Vagina (tissue), 2 donors: ENCODE results near the gene VSTM4. TPM values are rescaled to one million over a fixed set of nuclear protein-coding genes. Genes with fewer than 3 reads are reported as not detected.

Experiments used
- DNase-seq, 2 donors: peaks; one replicate each; pipeline ENCODE4 v3.0.0-alpha.2; 2017; ENCODE audit errors: extremely low spot score in 2 of 2
- H3K27ac ChIP-seq: fragments of 200-600 bp; sonication (generic); one replicate; pipeline ENCODE4 v1.5.1; 2019
- H3K27me3 ChIP-seq: fragments of 200-600 bp; sonication (generic); one replicate; pipeline ENCODE4 v1.5.1; 2019
- H3K36me3 ChIP-seq, 2 donors: fragments of 200-600 bp; sonication (generic); one replicate each; pipeline ENCODE4 v1.5.1; 2017 to 2019
- H3K4me1 ChIP-seq: fragments of 200-600 bp; sonication (generic); one replicate; pipeline ENCODE4 v1.5.1; 2019
- H3K4me3 ChIP-seq, 2 donors: fragments of 200-600 bp; sonication (generic); 1 replicate in 1 of 2; 2 replicates in 1 of 2; pipeline ENCODE4 v1.5.1; 2016 to 2019
- H3K9me3 ChIP-seq: fragments of 200-600 bp; sonication (generic); one replicate; pipeline ENCODE4 v1.5.1; 2019
- CTCF ChIP-seq, 3 experiments: fragments of 450-650 bp in 2 of 3; fragments of 200-600 bp in 1 of 3; sonication (generic) in 1 of 3; IDR thresholded peaks; one replicate each; pipeline ENCODE4 v1.5.1; 2017 to 2019; ENCODE audit warnings: antibody characterized with exemption in 3 of 3, mild to moderate bottlenecking in 2 of 3, moderate library complexity in 2 of 3
- POLR2A ChIP-seq, 2 donors: fragments of 450-650 bp; IDR thresholded peaks; one replicate each; pipeline ENCODE4 v1.6.1; 2017; ENCODE audit warnings: antibody characterized with exemption in 2 of 2, mild to moderate bottlenecking in 2 of 2, moderate library complexity in 2 of 2
- POLR2AphosphoS5 ChIP-seq, 2 donors: sonication (generic); formaldehyde crosslinking; IDR thresholded peaks; one replicate each; pipeline ENCODE4 v1.9.0; 2017; ENCODE audit warnings: antibody characterized with exemption in 2 of 2, mild to moderate bottlenecking in 2 of 2, low read depth in 1 of 2; ENCODE audit not compliant: insufficient read depth in 1 of 2
- intact Hi-C: fragments of 100-400 bp; cut with DNase I; formaldehyde crosslinking; loops from one replicate; pipeline ENCODE4 v1.15.1; 2023
- total RNA-seq: library from RNA; depleted of rRNA; stranded (reverse); fragments of >200 nt; gene quantifications from one replicate; pipeline ENCODE4 v1.2.3, GENCODE V29; 2016

The VSTM4 gene
- total RNA-seq, 1 donor from 2014 or later, result 14.0 TPM

- no peak for TF ChIP-seq POLR2A (IDR thresholded peaks at IDR 0.05)
- no peak for TF ChIP-seq CTCF (IDR thresholded peaks at IDR 0.05)
- TF ChIP-seq POLR2AphosphoS5 (IDR thresholded peaks at IDR 0.05; ENCODE audit: insufficient read depth in 1 of 2, low read depth in 1 of 2), result no peak
- DNase-seq, result no peak
- no peaks in the 10 kb centered on the region for H3K36me3 ChIP-seq
- H3K27ac ChIP-seq, result no peak overlapping the region
- H3K4me3 ChIP-seq, result no peak overlapping the region
- H3K9me3 ChIP-seq, result no peaks in the 10 kb centered on the region
- no peaks in the 10 kb centered on the region for H3K4me1 ChIP-seq
- H3K27me3 ChIP-seq, result no peaks in the 10 kb centered on the region
- intact Hi-C loops, result no loop called here
Observed at GRCh38 chr10:49152037-49152436, 36.7 kb upstream of the VSTM4 start.

- TF ChIP-seq POLR2AphosphoS5 (IDR thresholded peaks at IDR 0.05; ENCODE audit: insufficient read depth in 1 of 2, low read depth in 1 of 2), result no peak
- TF ChIP-seq POLR2A (IDR thresholded peaks at IDR 0.05), result no peak
- no peak for TF ChIP-seq CTCF (IDR thresholded peaks at IDR 0.05)
- Histone ChIP-seq H3K36me3 (no peaks in the 10 kb centered on the region), H3K27me3 (no peaks in the 10 kb centered on the region), H3K27ac (no peak overlapping the region), H3K4me3 (no peak overlapping the region), H3K9me3 (no peaks in the 10 kb centered on the region), H3K4me1 (no peaks in the 10 kb centered on the region)
- DNase-seq, result no peak
- intact Hi-C loops, result no loop called here
Observed at GRCh38 chr10:49151481-49151880, 36.2 kb upstream of the VSTM4 start.

- Histone ChIP-seq H3K9me3 (no peaks in the 10 kb centered on the region), H3K4me3 (no peak overlapping the region), H3K36me3 (no peaks in the 10 kb centered on the region), H3K27ac (no peak overlapping the region), H3K4me1 (no peaks in the 10 kb centered on the region), H3K27me3 (no peaks in the 10 kb centered on the region)
- DNase-seq, result no peak
- TF ChIP-seq POLR2A (IDR thresholded peaks at IDR 0.05) (no peak), POLR2AphosphoS5 (IDR thresholded peaks at IDR 0.05; ENCODE audit: insufficient read depth in 1 of 2, low read depth in 1 of 2) (no peak), CTCF (IDR thresholded peaks at IDR 0.05) (no peak)
- intact Hi-C loops, result no loop called here
Observed at GRCh38 chr10:49151025-49151445, 35.7 kb upstream of the VSTM4 start.

GRCh38 chr10:49150426-49150825, 35.1 kb upstream of the VSTM4 start:
- intact Hi-C loops, result no loop called here
- Histone ChIP-seq H3K9me3 (no peaks in the 10 kb centered on the region), H3K4me1 (no peaks in the 10 kb centered on the region), H3K4me3 (no peak overlapping the region), H3K36me3 (no peaks in the 10 kb centered on the region), H3K27ac (no peak overlapping the region), H3K27me3 (no peaks in the 10 kb centered on the region)
- DNase-seq, result no peak
- TF ChIP-seq POLR2A (IDR thresholded peaks at IDR 0.05) (no peak), CTCF (IDR thresholded peaks at IDR 0.05) (no peak), POLR2AphosphoS5 (IDR thresholded peaks at IDR 0.05; ENCODE audit: insufficient read depth in 1 of 2, low read depth in 1 of 2) (no peak)

GRCh38 chr10:49149881-49150280, 34.6 kb upstream of the VSTM4 start:
- H3K4me3 ChIP-seq, result no peak overlapping the region
- no peaks in the 10 kb centered on the region for H3K4me1 ChIP-seq
- no peaks in the 10 kb centered on the region for H3K27me3 ChIP-seq
- intact Hi-C loops, result no loop called here
- DNase-seq, result no peak
- no peaks in the 10 kb centered on the region for H3K36me3 ChIP-seq
- no peaks in the 10 kb centered on the region for H3K9me3 ChIP-seq
- TF ChIP-seq POLR2A (IDR thresholded peaks at IDR 0.05) (no peak), CTCF (IDR thresholded peaks at IDR 0.05) (no peak), POLR2AphosphoS5 (IDR thresholded peaks at IDR 0.05; ENCODE audit: insufficient read depth in 1 of 2, low read depth in 1 of 2) (no peak)
- no peak overlapping the region for H3K27ac ChIP-seq
